Fibroblast of skin of scalp (primary cell): ENCODE results near the gene TMEM144. TPM values are rescaled to one million over a fixed set of nuclear protein-coding genes. Genes with fewer than 3 reads are reported as not detected.

ENCODE experiments used
- DNase-seq: peaks from one replicate; pipeline ENCODE4 v3.0.0-alpha.2; 2013
- polyA plus RNA-seq, 2 experiments: library from polyadenylated mRNA; unstranded; fragments of 120-200 nt; gene quantifications; one replicate each; pipeline ENCODE4 v1.2.1, GENCODE V29; 2013; ENCODE audit not compliant: insufficient read length in 2 of 2

Gene TMEM144
- 0.51 TPM for polyA plus RNA-seq (2013, experiment 1 of 2; ENCODE audit: insufficient read length)
- 1.1 TPM for polyA plus RNA-seq (2013, experiment 2 of 2; ENCODE audit: insufficient read length)

DNA sequence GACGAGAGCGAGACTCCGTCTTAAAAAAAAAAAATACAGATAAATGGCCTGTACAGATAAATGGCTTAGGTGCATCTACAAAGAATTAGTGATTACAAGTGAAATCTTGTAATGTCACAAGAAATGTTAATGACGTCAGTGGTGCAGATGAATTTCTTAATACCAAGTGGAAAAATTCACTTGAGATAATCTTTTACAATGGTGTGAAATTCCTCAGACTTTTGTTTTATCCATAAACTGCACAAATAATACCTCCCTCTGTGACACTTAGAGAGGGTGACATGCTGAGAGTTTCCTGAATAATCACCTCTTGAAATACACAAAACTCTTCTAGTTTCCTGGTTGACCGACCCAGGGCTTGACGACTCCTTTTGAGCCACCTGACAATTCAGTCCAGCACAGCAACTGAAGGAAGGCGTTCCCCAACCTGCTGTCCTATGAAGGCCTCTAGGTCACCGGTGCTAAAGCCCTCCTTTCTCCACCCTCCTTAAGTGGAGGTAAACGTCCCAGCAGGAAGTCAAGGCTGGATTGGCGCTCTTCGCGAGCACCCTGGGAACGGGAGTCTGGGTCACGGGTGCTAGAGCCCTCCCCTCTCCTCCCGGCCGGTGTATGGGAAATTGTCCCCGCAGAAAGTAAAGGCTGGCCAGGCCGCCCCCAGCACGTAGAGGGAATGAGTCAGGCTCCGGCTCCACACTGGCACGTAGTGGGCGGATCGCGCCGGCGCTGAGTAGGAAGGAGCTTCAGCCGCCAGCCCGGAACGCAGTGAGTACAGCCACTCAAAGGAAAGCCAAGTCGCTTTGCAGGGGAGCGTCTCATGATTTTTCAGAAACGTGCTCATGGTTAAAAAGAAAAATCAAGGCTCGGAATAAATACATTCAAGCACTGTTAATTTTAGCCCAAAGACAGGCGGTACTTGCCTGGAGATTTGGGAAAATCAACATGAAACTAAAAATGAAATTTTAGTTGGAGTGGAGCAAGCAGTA lies at the start of gene TMEM144:
Gene TMEM144 (plus strand): TSS at position 662 of the 983 bp plus-strand sequence. CDS start 2,182 bp downstream, outside the sequence.
- peak; percentile 86 for DNase-seq

DNA sequence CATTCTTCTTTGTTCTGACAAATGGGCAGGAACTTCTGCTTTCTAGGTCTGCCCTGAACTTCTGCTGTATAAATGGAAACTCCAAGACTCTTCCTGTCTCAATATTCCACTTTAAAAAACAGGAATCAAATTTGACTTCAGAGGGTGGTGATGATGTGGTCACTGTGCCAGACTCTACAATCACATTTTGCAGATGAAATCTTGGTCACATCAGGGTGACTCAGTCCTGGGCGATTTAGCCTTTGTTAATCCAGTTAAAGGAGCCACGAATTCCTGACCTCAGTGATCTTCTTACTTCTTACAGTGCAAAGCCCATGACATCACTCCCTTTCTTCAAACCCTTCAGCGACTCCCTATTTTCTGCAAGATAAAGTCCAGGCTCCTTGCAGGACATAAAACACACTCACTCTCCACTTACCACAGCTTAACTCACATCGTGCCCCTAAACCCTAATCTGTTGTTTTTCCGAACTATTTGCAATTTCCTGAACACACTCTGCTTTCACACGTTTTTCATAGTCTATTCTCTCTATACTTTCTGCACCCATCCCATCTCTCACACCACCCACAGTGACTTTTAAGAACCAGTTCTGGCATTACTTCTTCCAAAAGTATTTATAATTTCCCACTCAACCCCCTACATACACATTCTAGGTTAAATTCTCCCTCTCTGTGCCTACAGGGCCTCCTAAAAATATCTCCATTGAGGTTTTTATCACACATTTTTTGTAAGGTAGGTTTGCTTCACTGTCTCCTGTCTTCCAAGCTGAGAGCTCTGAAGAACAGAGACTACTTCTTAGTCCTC lies 48.5 kb upstream of the TMEM144 start:
- peak; percentile 80 for DNase-seq

DNA sequence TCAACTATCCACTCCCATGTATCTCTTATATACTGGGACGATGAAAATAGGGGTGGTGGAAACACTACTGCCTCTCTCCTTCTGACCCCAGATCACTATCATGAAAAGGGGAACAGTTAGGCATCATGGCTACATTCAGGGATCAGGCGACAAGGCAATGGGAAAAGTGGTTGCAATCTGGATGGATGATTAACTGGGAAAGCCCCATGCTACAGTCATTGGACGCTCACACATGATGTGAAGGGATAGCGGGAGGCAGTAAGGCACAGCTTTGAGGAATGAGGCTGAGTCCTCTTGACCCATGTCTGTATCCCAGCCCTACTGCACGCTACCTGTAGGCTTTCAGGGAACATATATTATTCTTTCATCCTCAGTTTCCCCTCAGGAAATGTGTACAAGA lies 47.7 kb upstream of the TMEM144 start:
- DNase-seq = no peak

DNA sequence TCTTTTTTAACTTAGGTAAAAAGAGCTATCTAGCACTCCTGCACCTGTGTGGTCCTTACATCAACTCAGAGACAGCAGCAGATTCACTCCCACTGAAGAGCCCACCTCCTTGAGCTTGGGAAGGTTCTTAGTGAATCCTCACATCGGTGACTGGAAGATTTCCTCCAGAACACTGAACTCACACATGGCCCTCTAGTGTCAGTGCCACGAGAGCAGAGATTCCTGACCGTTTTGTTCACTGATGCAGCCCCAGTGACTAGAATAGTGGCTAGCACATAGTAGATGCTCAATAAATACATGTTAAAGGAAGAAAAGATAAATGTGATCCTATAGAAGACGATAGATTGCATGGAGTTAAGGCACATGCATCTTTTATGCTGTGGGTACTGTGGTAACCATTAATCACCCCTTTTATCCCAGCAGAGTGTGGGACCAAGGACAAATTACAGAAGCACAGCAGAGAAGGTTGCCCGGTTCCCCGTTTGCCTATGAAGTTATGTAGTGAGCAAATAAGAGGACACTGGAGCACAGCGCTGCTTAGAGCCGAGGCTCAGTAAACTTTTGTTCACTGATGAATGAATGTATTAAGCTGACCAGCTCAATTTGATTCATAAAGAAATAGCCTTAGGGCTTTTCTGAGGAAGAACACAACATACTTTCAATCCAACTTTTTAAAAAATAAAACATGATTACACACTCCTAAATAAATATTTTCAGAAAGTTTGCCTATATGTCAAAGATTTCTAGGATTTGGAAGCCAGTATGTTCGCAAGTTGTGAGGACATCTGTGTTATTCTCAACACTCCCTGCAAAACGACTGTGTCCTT lies 46.1 kb upstream of the TMEM144 start:
- DNase-seq = no peak

DNA sequence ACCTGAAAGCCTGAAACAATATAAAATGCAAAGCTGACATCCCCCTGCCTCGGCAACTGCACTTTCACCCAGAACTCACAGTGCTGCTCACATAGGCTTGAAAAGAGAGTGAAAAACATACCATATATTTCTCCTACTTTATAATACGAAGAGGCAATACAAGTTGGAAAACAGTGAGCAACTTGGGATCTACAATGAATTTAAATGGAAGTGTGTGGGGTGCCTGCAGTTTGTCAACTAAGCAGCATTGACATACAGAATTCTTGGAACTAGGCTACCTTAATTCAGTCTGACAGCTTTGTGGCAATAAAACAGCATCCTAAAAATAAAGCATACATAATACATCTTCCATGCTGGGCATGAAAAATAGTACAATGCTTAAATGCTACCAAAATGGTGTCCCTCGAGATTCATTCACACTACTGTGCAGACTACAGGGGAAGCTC lies 45.5 kb upstream of the TMEM144 start:
- DNase-seq = no peak

DNA sequence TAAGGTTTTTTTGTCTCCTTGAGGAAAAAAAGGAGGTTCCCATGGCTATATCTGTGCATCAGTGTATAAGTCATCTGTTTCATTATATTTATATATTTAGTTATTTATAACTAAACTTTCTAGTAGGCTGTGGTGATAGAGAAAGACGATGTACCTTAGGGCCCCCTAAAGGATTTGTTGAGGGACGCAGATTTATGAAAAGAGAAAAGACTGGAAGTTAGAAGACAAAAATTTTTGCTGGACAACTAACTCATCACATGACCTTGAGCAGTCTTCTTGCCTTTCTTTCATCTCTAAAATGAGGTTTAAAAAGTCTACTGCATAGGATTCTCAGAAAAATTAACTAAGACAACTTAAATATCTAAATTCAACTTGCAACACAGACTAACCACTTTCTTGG lies 43.6 kb upstream of the TMEM144 start:
- DNase-seq = no peak

DNA sequence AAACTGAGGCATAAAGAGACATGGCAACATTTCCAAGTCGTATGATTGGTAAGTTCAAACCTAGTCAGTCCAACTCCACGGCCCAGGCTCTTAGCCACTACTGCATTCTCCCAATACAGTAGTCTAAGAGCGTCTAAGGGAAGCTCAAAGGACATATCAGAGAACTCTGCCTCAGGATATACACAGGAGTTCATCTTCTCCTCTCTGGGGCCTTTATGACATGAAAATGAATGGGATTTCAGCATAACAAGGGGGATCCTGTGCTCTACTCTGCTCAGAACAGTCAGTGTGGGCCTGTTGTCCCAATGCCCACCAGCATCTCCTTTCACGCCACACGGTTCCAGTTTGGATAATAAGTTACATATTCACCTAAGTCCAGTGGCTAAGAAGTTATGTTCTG lies 41.7 kb upstream of the TMEM144 start:
- no peak for DNase-seq

DNA sequence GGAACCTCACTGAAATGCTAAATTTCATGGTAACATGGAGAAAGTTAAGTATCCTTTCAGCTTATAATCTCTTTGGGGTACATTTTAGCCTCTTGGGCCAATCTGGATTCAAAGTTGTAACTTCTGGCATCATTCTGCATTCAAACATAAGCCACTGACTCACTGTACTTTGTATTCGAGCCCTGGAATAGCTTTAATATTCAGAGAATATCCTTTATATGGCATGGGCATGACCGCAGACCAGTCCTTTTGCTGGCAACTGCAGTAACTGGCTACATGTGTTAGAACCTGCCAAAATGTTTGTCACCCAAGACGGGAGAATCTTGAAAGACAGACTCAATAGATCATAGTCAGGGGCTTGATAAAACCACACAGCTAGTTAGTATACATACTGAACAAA lies 40.8 kb upstream of the TMEM144 start:
- DNase-seq = no peak

DNA sequence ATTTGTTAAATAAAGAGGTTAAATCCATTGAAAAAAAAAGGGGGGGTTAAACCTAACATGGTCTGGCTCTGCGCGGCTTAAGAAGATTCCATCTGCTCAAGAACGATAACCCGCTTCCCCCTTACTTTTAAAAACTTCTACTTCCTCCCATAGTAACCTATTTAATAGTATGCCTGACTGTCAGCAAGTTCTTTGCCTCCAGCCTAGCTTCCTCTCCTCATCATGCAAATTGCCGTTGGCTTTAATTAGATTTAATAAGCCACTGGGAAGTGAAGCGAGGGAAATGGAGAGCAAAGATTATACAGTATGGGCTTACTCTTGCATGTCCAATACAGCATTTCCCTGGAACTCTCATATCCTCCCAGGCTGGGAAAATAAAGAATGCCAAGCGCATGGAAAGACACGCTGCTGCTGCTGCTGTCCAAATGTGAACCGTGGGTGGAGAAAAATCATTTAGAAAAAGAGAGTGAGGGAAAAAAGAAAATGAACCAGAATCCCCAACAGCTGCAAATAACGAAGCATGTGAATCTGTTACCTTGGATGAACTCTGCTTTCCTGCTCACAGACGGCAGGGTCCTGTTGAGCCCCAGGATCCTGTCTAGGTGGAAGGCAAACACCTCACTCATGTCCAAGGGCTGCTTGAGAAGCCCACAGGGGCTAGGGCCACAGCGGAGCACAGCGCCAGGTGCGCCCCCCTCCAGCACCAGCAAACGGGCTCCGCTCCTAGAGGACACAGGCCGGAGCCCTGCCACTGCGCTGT lies 40.2 kb upstream of the TMEM144 start:
- peak; percentile 23 for DNase-seq

DNA sequence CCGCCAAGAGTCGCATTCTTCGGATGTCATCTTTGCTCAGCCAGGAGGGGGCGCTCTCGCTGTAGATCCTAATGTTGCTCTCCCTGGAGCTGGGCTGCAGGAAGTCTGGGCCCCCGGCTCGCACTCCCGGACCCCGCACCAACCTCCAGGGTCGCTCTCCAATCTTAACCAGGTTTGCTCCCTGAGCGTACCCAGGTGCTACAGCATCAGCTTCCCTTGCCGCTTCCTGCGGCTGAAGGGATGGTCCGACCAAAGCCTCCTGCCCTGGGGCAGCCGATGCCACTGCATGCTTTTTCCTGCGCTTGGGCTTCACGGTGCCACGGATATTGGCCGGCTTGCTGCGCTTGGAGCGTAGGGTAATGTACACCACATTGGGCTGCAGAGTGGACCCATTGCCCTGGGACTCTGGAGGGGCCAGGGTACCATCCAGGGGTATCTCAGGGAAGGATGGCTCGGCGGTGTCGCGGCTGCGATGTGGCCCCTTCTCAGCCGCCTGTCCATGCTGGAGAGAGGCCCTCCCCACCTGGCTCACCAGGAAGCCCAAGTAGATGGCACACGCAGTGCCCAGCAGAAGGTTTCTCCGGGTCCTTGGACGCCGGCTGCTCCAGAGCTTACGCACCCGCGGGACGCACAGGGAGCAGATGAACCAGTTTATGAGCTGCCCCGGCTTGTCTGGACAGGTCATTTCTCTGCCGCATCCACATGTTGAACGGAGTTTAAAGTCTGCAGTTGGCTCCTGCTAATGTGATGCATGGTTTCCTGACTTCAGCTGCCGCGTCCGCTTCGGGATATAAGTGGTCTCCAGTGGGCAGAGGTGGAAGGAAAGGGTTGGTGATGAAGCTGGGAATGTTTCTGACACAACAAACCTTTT lies 39.4 kb upstream of the TMEM144 start:
- no peak for DNase-seq

DNA sequence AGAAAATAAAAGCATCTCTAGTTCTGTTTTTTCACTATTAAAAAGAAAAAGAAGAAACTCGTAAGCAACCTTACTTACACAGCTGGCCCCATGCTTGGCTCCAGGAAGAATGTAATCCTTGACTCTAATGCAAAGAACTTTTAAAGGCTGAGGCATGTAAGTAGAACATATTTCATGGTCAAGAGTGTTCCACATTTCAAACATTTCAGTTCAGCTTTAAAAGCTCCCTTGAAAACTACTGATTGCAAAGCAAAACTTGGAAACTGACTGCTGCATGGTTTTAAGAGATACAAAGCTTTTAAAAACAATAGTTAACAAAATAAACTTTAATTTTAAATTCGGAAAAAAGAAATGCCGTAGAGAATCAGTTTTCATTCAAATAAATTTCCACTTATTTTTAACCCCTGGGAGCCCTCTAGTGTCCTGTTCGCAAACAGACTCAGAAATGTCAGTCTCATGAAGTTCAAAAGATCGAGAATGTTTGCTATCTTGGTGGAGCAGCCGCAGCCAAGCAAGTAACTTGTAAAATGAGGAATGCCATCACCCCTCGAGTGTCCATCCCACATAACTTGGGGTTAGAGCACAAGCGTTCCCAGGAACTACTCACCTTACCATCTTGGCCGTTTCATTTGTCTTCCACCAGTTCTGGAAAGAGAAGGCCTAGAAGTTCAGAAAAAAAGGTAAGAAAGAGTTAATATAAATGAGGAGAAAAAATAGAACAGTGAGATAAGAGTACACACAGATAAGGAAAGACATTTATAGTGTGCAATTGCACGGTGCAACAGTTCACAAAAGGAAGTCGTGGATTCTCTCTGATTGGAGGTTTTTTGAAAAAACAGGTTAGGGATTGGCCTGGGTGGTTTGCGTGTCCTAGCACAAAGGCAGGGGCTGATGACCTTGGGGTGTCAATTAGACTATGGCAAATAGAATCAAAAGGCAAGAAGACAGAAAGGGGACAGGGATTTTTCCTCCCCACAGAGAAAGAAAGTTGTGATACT lies 37.7 kb upstream of the TMEM144 start, which contains the start of gene GASK1B:
Gene GASK1B (minus strand): TSS at position 765 of the 998 bp plus-strand sequence. CDS start 1,650 bp downstream, outside the sequence.
- DNase-seq = peak; percentile 67

DNA sequence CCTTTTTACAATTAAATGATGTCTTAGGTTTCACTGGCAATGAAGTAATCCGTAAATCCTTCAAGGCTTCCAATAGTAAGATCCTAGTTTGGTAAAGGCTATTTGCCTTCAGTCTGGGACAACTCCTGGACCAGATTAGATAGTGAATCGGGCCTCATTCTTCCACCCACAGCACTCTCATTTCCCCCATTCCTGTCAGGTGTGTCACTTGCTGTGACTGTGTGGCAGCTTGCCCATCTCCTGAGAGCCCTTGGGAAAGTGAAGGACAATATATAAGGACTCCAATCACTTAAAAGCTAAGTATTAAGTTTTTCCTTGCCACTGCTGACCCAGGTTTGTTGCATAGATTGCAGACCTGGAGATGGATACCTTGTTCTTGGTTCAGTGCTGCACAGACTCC lies 34.2 kb upstream of the TMEM144 start:
- peak; percentile 33 for DNase-seq

DNA sequence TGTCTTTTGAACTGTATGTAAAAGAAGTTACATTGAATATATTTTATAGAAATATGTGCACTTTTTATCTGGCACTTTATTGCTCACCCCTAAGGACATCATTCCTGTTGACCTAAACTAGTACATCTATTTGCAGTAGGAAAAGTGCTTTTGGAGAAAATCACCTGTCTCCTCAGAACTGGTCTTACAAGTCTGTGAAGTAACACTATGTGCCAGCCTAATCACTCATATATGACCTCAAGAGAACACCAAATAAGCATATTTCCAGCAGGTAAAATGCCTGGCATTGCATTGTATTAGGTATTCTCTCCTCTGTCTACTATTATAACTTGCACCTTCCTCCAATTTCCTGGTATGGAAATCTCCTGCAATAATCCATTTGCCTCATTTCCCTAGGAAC lies 33.5 kb upstream of the TMEM144 start:
- DNase-seq = no peak

DNA sequence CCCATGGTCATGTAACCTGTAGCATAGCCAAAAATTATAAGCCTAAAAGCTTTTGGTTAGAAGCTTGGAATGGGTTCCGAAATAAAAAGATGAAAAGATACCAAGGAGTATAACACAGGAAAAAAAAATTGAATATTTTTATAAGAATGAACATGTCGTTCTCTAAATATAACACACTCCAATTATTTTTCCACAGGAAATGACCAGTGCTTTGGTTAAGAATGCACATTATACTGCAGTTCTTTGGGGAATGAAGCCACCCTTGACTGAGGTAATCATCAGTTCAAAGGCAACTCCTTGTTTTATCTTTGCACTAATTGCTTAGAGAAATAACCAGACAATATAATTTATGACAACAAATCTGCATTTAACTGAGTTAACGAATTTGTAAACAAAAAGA lies 30.8 kb upstream of the TMEM144 start:
- DNase-seq = no peak

DNA sequence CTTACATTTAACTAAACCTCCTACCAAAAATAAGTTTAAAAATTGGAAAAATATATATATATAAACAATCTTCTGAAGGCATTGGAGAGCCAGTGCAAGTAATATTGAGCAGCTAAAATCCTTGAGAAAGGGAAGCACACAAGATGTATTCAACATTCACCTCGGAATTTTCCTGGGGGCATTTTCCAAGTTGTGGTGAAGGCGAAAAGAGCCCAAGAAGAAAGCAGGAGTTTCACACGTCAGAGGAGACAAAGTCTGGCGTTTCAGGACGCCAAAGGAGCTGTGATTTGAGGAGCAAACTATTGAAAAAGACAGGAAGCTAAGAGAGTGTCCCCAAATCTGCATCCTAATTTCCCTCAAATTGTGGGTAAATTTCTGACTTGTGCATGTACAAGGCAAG lies 28.4 kb upstream of the TMEM144 start:
- DNase-seq = no peak

DNA sequence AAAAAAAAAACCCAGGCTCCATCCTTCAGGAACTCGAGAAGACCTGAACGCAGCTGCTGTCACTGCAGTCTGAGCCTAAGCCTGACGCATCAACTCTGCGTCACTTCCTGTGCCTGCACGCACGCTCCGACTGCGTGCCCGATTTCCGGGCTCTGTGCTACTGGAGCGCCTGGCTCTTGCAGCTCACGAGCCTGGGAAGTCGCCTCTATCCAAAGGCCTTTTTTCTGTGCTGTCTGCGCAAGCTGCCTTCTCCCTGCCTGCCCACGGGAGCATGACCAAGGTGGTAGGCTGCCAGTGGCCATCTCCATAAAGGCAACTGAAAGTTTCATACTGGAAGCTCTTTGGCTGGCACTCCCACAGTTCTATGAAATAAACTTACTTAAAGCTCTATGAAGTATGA lies 27.6 kb upstream of the TMEM144 start:
- no peak for DNase-seq

DNA sequence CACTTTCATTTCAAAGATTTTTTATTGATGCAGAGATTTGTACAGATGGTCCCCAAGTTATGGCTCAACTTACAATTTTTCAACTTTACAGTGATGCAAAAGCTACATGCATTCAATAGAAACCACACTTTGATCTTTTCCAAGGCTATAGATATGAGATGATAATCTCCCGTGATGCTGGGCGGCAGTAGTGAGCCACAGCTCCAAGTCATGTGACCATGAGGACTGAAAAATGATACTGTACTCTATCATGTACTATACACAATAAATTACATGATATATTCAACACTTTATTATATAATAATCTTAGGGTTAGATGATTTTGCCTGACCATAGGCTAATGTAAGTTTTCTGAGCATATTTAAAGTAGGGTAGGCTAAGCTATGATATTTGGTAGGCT lies 23.5 kb upstream of the TMEM144 start:
- no peak for DNase-seq

DNA sequence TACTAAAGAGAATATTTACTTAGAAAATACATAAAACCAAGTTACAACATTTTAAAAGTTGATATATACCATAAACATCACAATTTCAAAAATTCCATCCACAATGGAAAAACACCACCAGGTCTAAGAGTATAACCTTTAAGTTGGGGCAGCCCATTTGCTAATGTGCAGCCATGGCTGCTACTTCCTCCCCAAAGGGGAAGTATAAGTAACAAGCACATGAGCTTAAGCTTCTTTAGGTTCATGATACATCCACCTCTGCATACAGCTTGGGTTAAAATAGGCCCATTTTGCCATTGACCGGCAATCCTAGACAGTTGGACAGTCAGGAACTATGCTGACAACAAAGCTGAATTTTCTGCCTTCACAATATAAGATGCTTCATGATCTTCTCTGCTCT lies 20.9 kb upstream of the TMEM144 start:
- DNase-seq = no peak

DNA sequence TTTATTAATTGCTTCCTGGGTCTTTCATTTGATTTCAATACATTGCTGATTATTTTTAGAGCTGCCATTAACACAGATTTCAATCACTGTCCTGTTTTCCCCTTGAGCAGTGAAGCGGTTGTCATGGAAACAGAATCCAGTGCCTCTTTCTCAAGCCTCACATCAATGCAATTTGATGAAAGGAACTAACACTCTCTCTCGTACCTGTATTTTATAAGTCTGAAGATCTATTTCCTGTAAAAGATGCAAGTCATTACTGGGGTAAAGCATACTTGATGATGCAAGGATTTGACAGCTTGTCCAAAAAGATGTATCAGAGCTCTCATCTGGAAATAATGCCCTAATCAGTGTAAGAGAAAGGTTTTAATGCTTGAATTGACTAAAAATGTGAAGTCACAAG lies 19.6 kb upstream of the TMEM144 start:
- DNase-seq = no peak
